Measurements from ENCODE around the gene NMT1. TPM values are rescaled to one million over a fixed set of nuclear protein-coding genes. Genes with fewer than 3 reads are reported as not detected.
A peak's percentile ranks its signal among the peaks of the same experiment; 100 is the strongest.

Gene NMT1
- total and polyA plus RNA-seq, 4 donors: 27.0 to 83.7 (median 42.6) TPM

GRCh38 chr17:45130681-45131615 is 69.8 kb downstream of the NMT1 start:
- no peaks in the 10 kb centered on the region for H3K9me3 ChIP-seq (ENCODE audit: control insufficient read depth in 4 of 4, low read length in 3 of 4)
- TF ChIP-seq ZBTB33 (IDR thresholded peaks at IDR 0.05) (no peak), SP1 (IDR thresholded peaks at IDR 0.05) (no peak), HNF4A (conservative IDR thresholded peaks at IDR 0.05) (no peak), NR2F2 (IDR thresholded peaks at IDR 0.05) (no peak), TAF1 (conservative IDR thresholded peaks at IDR 0.05) (no peak), REST (IDR thresholded peaks at IDR 0.05) (no peak), FOXA1 (IDR thresholded peaks at IDR 0.05) (no peak), HNF4G (IDR thresholded peaks at IDR 0.05) (no peak), CTCF (IDR thresholded peaks at IDR 0.05; ENCODE audit: low read depth, low read length, missing input control) (no peak), FOXA2 (IDR thresholded peaks at IDR 0.05) (no peak), YY1 (IDR thresholded peaks at IDR 0.05) (no peak)
- H3K27ac ChIP-seq (ENCODE audit: low read depth in 1 of 2, low read length in 2 of 2): no peak overlapping the region
- peaks cover 0 to 1% (median 0%) of the 10 kb centered on the region in 4 donors for H3K36me3 ChIP-seq (ENCODE audit: control insufficient read depth in 4 of 4, insufficient read depth in 3 of 4, low read depth in 1 of 4, low read length in 3 of 4)
- H3K4me3 ChIP-seq (ENCODE audit: low read depth in 1 of 3, low read length in 3 of 3): no peak overlapping the region
- no peaks in the 10 kb centered on the region for H3K27me3 ChIP-seq (ENCODE audit: control insufficient read depth in 4 of 4, insufficient read depth in 4 of 4, low read length in 3 of 4)
- H3K4me1 ChIP-seq (ENCODE audit: control insufficient read depth in 4 of 4, insufficient read depth in 4 of 4, low read length in 3 of 4): peaks cover 0 to 19% (median 9%) of the 10 kb centered on the region in 4 donors
- no peak overlapping the region for H3K9ac ChIP-seq (ENCODE audit: low read depth in 1 of 2, low read length in 2 of 2)
- WGBS: 88% methylated on average over 17 of the region's 17 CpGs
- DNase-seq (ENCODE audit: low spot score): no peak

GRCh38 chr17:45131616-45132319 is 70.7 kb downstream of the NMT1 start:
- 12% methylated on average over 46 of the region's 46 CpGs for WGBS
- no peak for TF ChIP-seq EGR1 (IDR thresholded peaks at IDR 0.05; ENCODE audit: low read depth in 2 of 2)
- TF ChIP-seq ATF3 (IDR thresholded peaks at IDR 0.05): no peak
- no peak for TF ChIP-seq TAF1 (conservative IDR thresholded peaks at IDR 0.05)
- peak in 1 of 2 donors; percentile 53 for TF ChIP-seq RAD21 (IDR thresholded peaks at IDR 0.05)
- TF ChIP-seq RXRA (IDR thresholded peaks at IDR 0.05): no peak
- no peak for TF ChIP-seq YY1 (IDR thresholded peaks at IDR 0.05)
- TF ChIP-seq FOXA2 (IDR thresholded peaks at IDR 0.05): no peak
- peak; percentile 49 for TF ChIP-seq CTCF (IDR thresholded peaks at IDR 0.05; ENCODE audit: low read depth, low read length, missing input control)
- H3K27ac ChIP-seq (ENCODE audit: low read depth in 1 of 2, low read length in 2 of 2): peak overlapping the region in 1 of 2 donors; percentile 31
- peak; percentile 74 for DNase-seq (ENCODE audit: low spot score)
- H3K9ac ChIP-seq (ENCODE audit: low read depth in 1 of 2, low read length in 2 of 2): peak overlapping the region in 1 of 2 donors; percentile 37
- peaks cover 2 to 27% (median 15%) of the 10 kb centered on the region in 4 donors for H3K4me1 ChIP-seq (ENCODE audit: control insufficient read depth in 4 of 4, insufficient read depth in 4 of 4, low read length in 3 of 4)
- peaks cover 0 to 1% (median 0%) of the 10 kb centered on the region in 4 donors for H3K36me3 ChIP-seq (ENCODE audit: control insufficient read depth in 4 of 4, insufficient read depth in 3 of 4, low read depth in 1 of 4, low read length in 3 of 4)
- H3K27me3 ChIP-seq (ENCODE audit: control insufficient read depth in 4 of 4, insufficient read depth in 4 of 4, low read length in 3 of 4): no peaks in the 10 kb centered on the region
- peak overlapping the region in 2 of 3 donors; percentile 49 to 81 for H3K4me3 ChIP-seq (ENCODE audit: low read depth in 1 of 3, low read length in 3 of 3)
- no peaks in the 10 kb centered on the region for H3K9me3 ChIP-seq (ENCODE audit: control insufficient read depth in 4 of 4, low read length in 3 of 4)
